ENCODE results near the gene ATP6V0D1.
"Not testable (repeated sequence)": the region's sequence is repeated elsewhere in the genome, so short reads cannot be mapped to it uniquely, and the experiment has no call there.

Gene ATP6V0D1

DNA sequence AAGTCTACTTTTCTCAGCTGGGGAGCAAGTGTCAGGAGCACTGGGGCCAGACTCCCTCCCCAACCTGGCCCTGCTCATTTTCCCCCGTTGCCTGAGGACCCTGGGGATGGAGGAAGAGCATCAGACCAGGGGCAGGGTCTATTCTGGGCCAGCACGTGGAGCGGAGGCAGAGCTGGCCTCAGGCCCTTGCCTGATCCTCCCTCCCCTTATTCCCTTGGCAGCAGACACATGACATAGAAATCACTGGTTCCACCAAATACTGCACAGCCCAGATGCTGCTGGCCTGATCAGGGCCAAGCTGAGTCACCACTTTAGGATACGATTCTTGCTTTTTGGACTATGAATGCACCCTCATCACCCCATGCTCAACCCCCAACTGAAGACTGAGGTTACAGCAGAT, 18.1 kb upstream of the ATP6V0D1 start:
- H3K4me3 ChIP-seq (ENCODE audit: low read depth, low read length), result no peak overlapping the region
- no peak for TF ChIP-seq CTCF (IDR thresholded peaks at IDR 0.05; ENCODE audit: control insufficient read depth, extremely low read depth, insufficient read depth)

DNA sequence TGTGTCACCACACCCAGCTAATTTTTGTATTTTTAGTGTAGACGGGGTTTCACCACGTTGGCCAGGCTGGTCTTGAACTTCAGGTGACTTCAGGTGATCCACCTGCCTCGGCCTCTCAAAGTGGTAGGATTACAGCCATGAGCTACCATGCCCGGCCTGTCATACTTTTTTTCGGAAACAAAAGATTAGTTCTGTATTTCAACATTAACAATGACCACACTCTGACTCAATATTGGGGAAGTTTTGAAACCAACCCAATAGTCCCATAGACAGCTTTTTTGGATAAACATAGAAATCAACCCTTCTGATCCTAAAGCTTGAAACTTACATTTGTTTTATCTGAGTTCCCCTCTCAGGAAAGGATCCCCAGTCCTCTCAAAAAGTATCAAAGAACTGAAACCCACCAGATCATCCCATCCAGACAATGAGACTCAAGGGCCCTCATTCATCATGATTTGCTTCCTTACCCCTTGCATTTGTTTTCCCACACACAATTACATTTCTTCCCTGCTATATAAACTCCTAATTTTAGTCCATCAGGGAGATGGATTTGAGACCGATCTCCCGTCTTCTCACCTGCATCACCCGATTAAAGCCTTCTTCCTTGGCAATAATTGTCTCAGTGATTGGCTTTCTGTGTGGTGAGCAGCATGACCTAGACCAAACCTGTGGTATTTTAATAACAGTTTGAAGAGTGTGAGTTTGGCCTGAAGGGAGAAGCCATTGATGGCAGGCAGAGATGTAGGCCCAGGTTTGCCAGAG, 9.6 kb upstream of the ATP6V0D1 start:
- no peak overlapping the region for H3K4me3 ChIP-seq (ENCODE audit: low read depth, low read length)
- no peak for TF ChIP-seq CTCF (IDR thresholded peaks at IDR 0.05; ENCODE audit: control insufficient read depth, extremely low read depth, insufficient read depth)
- DNase-seq (ENCODE audit: low read depth), result no peak

More for the DNA sequence above, 18.1 kb upstream of the ATP6V0D1 start:
- no peak for DNase-seq (ENCODE audit: low read depth)

DNA sequence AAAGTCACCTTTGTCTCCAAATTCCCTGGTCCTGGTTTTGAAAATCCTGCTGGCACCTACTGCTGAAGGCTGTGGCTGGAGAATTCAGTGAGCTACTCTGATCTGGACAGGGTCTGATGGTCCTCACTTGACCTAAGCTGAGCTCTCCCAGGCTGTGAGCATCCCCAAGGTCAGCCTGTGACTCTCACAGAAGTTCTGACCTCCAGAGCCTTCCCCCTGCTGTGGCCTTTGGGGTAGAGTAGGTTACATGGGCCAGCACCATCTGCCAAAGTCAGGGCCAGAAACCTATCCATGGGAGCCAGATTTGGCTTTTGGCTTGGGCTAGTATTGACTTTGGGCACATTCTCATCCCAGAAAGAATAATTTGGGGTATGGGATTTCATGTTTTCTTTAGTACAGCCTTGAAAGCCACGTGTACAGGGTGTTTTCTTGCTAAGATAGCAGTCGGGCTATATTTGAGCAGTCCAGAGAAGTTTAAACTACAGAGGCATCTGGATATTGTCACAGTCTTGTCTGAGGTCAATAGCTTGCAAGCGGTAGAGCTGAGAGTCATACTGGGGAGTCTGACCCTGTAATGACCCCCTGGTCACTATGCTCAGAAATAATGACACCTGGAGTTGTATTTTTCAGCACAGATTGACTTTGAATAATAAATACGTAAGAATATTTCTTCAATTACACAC, 8.6 kb upstream of the ATP6V0D1 start:
- no peak for DNase-seq (ENCODE audit: low read depth)
- TF ChIP-seq CTCF (IDR thresholded peaks at IDR 0.05; ENCODE audit: control insufficient read depth, extremely low read depth, insufficient read depth), result no peak
- no peak overlapping the region for H3K4me3 ChIP-seq (ENCODE audit: low read depth, low read length)

DNA sequence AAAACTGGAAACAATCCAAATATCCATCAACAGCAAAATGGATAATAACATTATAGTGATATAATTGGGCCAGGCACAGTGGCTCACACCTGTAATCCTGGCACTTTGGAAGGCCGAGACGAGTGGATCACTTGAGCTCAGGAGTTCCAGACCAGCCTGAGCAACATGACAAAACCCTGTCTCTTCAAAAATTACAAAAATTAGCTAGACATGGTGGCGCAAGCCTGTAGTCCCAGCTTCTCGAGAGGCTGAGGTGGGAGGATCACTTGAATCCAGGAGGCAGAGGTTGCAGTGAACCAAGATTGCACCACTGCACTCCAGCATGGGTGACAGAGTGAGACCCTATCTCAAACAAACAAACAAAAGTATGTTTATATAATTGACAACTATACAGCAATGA, 6.6 kb upstream of the ATP6V0D1 start:
- not testable (repeated sequence) for DNase-seq (ENCODE audit: low read depth)

GRCh38 chr16:67486805-67487204, 5.8 kb upstream of the ATP6V0D1 start:
- DNase-seq (ENCODE audit: low read depth), result no peak
- H3K4me3 ChIP-seq (ENCODE audit: low read depth, low read length), result no peak overlapping the region
- no peak for TF ChIP-seq CTCF (IDR thresholded peaks at IDR 0.05; ENCODE audit: control insufficient read depth, extremely low read depth, insufficient read depth)

More for the DNA sequence above, 6.6 kb upstream of the ATP6V0D1 start:
- H3K4me3 ChIP-seq (ENCODE audit: low read depth, low read length), result not testable (repeated sequence)

DNA sequence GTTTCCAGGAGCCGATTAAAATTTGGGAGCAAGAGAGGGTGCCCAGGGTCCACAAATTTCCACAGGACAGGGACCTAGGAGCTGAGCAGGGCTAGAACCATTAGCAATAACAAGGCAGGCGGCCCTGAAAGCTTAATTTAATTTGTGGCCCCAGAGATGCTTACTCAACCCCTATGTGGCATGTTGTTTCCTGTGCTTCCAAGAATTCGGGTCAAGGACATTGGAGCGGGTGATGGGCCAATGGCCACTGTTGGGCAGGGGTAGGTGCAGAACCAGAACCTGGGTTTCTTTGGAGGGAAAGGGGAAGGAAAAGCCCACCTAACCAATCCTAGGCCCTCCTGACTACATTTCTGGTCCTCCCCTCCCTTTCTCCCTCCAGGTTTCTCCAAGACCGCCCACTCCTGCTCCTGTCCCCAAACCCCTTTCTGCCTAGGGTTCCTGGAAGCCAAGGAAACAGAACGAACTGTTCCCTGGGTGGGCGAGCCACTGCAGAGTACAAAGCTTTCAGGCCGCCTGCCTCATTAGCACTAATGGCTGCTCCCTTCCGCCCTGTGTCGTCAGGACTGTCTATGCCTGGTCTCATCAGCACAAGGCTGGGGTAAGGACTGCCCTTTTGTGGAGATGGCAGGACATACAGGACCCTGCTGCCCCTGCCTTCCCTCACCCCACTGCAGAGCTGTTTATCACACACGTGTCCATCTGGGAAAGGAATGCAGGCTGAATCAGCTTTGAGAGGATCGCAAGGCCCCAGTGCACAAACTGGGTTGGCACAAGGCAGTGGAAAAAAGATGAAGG, 3.0 kb upstream of the ATP6V0D1 start:
- H3K4me3 ChIP-seq (ENCODE audit: low read depth, low read length), result no peak overlapping the region
- TF ChIP-seq CTCF (IDR thresholded peaks at IDR 0.05; ENCODE audit: control insufficient read depth, extremely low read depth, insufficient read depth), result no peak
- DNase-seq (ENCODE audit: low read depth), result no peak

DNA sequence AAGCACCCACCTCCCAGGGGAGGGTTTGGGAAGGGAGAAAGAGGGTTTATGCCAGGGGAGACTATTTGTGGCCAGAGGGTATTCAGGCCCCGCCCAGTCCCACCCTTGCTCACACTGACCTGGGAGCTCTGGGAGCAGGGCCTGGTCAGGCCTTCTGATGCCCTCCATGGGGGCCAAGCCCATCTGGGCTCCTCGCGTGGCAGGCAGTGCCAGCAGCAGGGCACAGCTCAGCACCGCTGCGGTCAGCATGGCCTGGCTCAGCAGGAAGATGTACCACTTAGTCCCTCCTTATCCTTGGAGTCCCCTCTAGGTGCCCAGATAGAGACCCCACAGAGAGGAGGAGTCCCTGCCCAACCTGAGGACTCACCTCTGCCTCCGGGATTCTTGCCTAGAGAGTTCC, 2.2 kb upstream of the ATP6V0D1 start, which contains the start of gene AGRP:
Gene AGRP, minus strand, starts transcription at position 398 of the 400 bp plus-strand sequence. Its CDS starts 149 bp downstream, at position 249.
- TF ChIP-seq CTCF (IDR thresholded peaks at IDR 0.05; ENCODE audit: control insufficient read depth, extremely low read depth, insufficient read depth), result no peak
- H3K4me3 ChIP-seq (ENCODE audit: low read depth, low read length), result no peak within 1 kb of the TSS
- DNase-seq (ENCODE audit: low read depth), result no peak

Measured in LNCaP clone FGC (cell line).